SK-N-SH (cell line): Measurements from ENCODE around the gene EIF4G1. TPM values are rescaled to one million over a fixed set of nuclear protein-coding genes. Genes with fewer than 3 reads are reported as not detected.

ENCODE experiments used
- CTCF ChIA-PET: fragments of 300-600, 350-600 bp; formaldehyde crosslinking; extraction: SDS; loops from one replicate; lab custom pipeline; 2021; lab: Yijun Ruan, JAX
- POLR2A ChIA-PET: fragments of 350-600 bp; sonication (Branson Sonifier 250); formaldehyde crosslinking; extraction: SDS; loops from one replicate; lab custom pipeline; 2020; ENCODE audit warnings: antibody characterized with exemption, inconsistent platforms; lab: Yijun Ruan, JAX
- DNase-seq: peaks from one replicate; pipeline ENCODE4 v3.0.0; 2012
- H2AFZ ChIP-seq: fragments of 200-600 bp; sonication (generic); 2 replicates; pipeline ENCODE4 v1.8.1; 2016; ENCODE audit warnings: antibody characterized with exemption, mild to moderate bottlenecking, low read depth
- H3F3A ChIP-seq: fragments of 200-600 bp; sonication (generic); replicated peaks from 2 replicates; pipeline ENCODE3; 2016; ENCODE audit warnings: antibody characterized with exemption, mild to moderate bottlenecking; ENCODE audit not compliant: insufficient read depth
- H3K27ac ChIP-seq, 2 experiments: fragments of 200-500 bp in 1 of 2; fragments of 200-600 bp in 1 of 2; sonication (Bioruptor generic) in 1 of 2; sonication (generic), shearing (Covaris generic) in 1 of 2; 2 replicates each; pipeline versions ENCODE4 v1.5.1 to v1.6.1; 2014 to 2016; ENCODE audit warnings: low read depth in 2 of 2, inconsistent platforms in 1 of 2, low read length in 1 of 2, mild to moderate bottlenecking in 1 of 2, mixed read lengths in 1 of 2
- H3K27me3 ChIP-seq: fragments of 200-600 bp; sonication (generic), shearing (Covaris generic); 2 replicates; pipeline ENCODE4 v1.6.1; 2016; ENCODE audit warnings: mixed run types; ENCODE audit not compliant: insufficient read depth
- H3K36me3 ChIP-seq, 2 experiments: fragments of 200-500 bp in 1 of 2; fragments of 200-600 bp in 1 of 2; sonication (Bioruptor generic) in 1 of 2; sonication (generic) in 1 of 2; replicated peaks in 1 of 2; 2 replicates each; pipeline versions ENCODE3 to v1.5.1; 2014 to 2016; ENCODE audit warnings: low read length in 1 of 2, mild to moderate bottlenecking in 1 of 2; ENCODE audit not compliant: insufficient read depth in 2 of 2, control insufficient read depth in 1 of 2
- H3K4me1 ChIP-seq, 2 experiments: fragments of 200-500 bp in 1 of 2; fragments of 200-600 bp in 1 of 2; sonication (Bioruptor generic) in 1 of 2; sonication (generic), shearing (Covaris generic) in 1 of 2; 2 replicates each; pipeline versions ENCODE4 v1.5.1 to v1.6.1; 2014 to 2016; ENCODE audit warnings: low read depth in 1 of 2, low read length in 1 of 2, mixed run types in 1 of 2; ENCODE audit not compliant: insufficient read depth in 2 of 2, control insufficient read depth in 1 of 2
- H3K4me2 ChIP-seq: fragments of 200-600 bp; sonication (generic), shearing (Covaris generic); 2 replicates; pipeline ENCODE4 v1.6.1; 2017; ENCODE audit warnings: mixed run types
- H3K4me3 ChIP-seq, 2 experiments: fragments of 200-500 bp in 1 of 2; fragments of 200-600 bp in 1 of 2; sonication (Bioruptor generic) in 1 of 2; sonication (generic), shearing (Covaris generic) in 1 of 2; 2 replicates each; pipeline versions ENCODE4 v1.5.1 to v1.8.1; 2014 to 2016; ENCODE audit warnings: low read depth in 2 of 2, inconsistent platforms in 1 of 2, low read length in 1 of 2, mild to moderate bottlenecking in 1 of 2, mixed read lengths in 1 of 2, moderate library complexity in 1 of 2
- H3K79me2 ChIP-seq: fragments of 200-600 bp; sonication (generic); 2 replicates; pipeline ENCODE4 v1.8.1; 2017; ENCODE audit warnings: mild to moderate bottlenecking; ENCODE audit not compliant: insufficient read depth
- H3K9ac ChIP-seq: fragments of 200-600 bp; sonication (generic); 2 replicates; pipeline ENCODE4 v1.6.1; 2017; ENCODE audit warnings: mixed run types
- H3K9me2 ChIP-seq: fragments of 200-600 bp; sonication (generic); 2 replicates; pipeline ENCODE4 v1.6.1; 2017; ENCODE audit warnings: mixed run types
- H3K9me3 ChIP-seq: fragments of 200-600 bp; sonication (generic); 2 replicates; pipeline ENCODE4 v1.6.1; 2017; ENCODE audit warnings: mixed run types, mild to moderate bottlenecking, moderate library complexity
- H4K20me1 ChIP-seq: fragments of 200-600 bp; sonication (generic); 2 replicates; pipeline ENCODE4 v1.6.1; 2017; ENCODE audit warnings: mild to moderate bottlenecking, mixed run types; ENCODE audit not compliant: insufficient read depth
- ELF1 ChIP-seq: IDR thresholded peaks from 2 replicates; pipeline ENCODE4 v1.4.0; 2012
- EZH2phosphoT487 ChIP-seq: fragments of 200-600 bp; sonication (generic); IDR thresholded peaks from 2 replicates; pipeline ENCODE4 v1.6.1; 2017; ENCODE audit warnings: low read depth, mixed run types, mild to moderate bottlenecking, antibody characterized with exemption, moderate library complexity, borderline replicate concordance
- FOXJ3 ChIP-seq: sonication (generic); formaldehyde crosslinking; IDR thresholded peaks from 2 replicates; pipeline ENCODE4 v1.5.1; 2020; ENCODE audit warnings: mild to moderate bottlenecking, missing genetic modification reagents
- IRF3 ChIP-seq: fragments of 150-350 bp; IDR thresholded peaks from 2 replicates; pipeline ENCODE4 v1.6.1; 2016; ENCODE audit warnings: mild to moderate bottlenecking, low read depth, low read length
- JUND ChIP-seq: IDR thresholded peaks from 2 replicates; pipeline ENCODE4 v1.4.0; 2012
- MAX ChIP-seq: IDR thresholded peaks from 2 replicates; pipeline ENCODE4 v1.4.0; 2012; ENCODE audit warnings: low read depth
- MEF2A ChIP-seq: IDR thresholded peaks from 2 replicates; pipeline ENCODE4 v1.4.0; 2012; ENCODE audit warnings: low read depth, borderline replicate concordance
- POLR2AphosphoS5 ChIP-seq: IDR thresholded peaks from 2 replicates; pipeline ENCODE4 v1.6.1; 2012; ENCODE audit warnings: low read depth, low read length
- RAD21 ChIP-seq: IDR thresholded peaks from 2 replicates; pipeline ENCODE4 v1.6.1; 2012; ENCODE audit warnings: mild to moderate bottlenecking, low read length
- REST ChIP-seq: IDR thresholded peaks from 2 replicates; pipeline ENCODE4 v1.6.1; 2012; ENCODE audit warnings: mild to moderate bottlenecking, low read depth, low read length, moderate library complexity
- USF1 ChIP-seq: IDR thresholded peaks from 2 replicates; pipeline ENCODE4 v1.4.0; 2012; ENCODE audit warnings: low read depth, borderline replicate concordance
- YY1 ChIP-seq: IDR thresholded peaks from 2 replicates; pipeline ENCODE4 v1.4.0; 2012; ENCODE audit warnings: low read depth, mild to moderate bottlenecking
- WGBS: methylation state at CpG from one replicate; pipeline ENCODE4 v1.1.6; 2017; ENCODE audit warnings: low lambda C conversion rate; 5-methylcytosine and 5-hydroxymethylcytosine counted together
- polyA plus RNA-seq, 3 experiments: library from polyadenylated mRNA; depleted of rRNA; stranded (reverse); fragments of >200 nt; gene quantifications; 2 replicates each; pipeline ENCODE4 v1.2.3, GENCODE V29; 2012

Gene EIF4G1
- polyA plus RNA-seq, 1 of the 3 experiments (the other 2 are of a cell fraction) = 262 TPM

GRCh38 chr3:184315871-184316661 is 1.7 kb downstream of the EIF4G1 start:
- Histone ChIP-seq H3F3A (peaks cover 40% of the 10 kb centered on the region), H3K36me3 (peaks cover 20 to 21% of the 10 kb centered on the region in 2 experiments), H3K9me2 (no peaks in the 10 kb centered on the region), H3K4me3 (peak overlapping the region; percentile 64 to 70), H3K4me1 (peaks cover 31 to 38% of the 10 kb centered on the region in 2 experiments; a peak in 3 of 4 replicates), H3K4me2 (peak overlapping the region; percentile 99), H3K27ac (peak overlapping the region; percentile 86 to 89), H2AFZ (no peak overlapping the region), H4K20me1 (peaks cover 52% of the 10 kb centered on the region), H3K27me3 (no peaks in the 10 kb centered on the region), H3K79me2 (peaks cover 63% of the 10 kb centered on the region), H3K9ac (peak overlapping the region; percentile 94), H3K9me3 (no peaks in the 10 kb centered on the region)
- WGBS = 11% methylated on average over 13 of the region's 16 CpGs
- TF ChIP-seq ELF1 (no peak), JUND (no peak), USF1 (no peak), FOXJ3 (CRISPR knock-in tag) (no peak), POLR2AphosphoS5 (no peak)
- ChIA-PET CTCF (interaction anchor here (1.0 kb wide), 1 partner anchor 66 kb away, joined by 3 read pairs; the partner anchor contains the start of gene EEF1AKMT4), POLR2A (interaction anchor here (2.2 to 2.3 kb wide), 2 partner anchors 11 to 21 kb away, joined by 5 to 8 read pairs; partner anchors contain the start of gene FAM131A)
- DNase-seq = peak; percentile 50

GRCh38 chr3:184316792-184317191 is 2.4 kb downstream of the EIF4G1 start:
- TF ChIP-seq REST = no peak
- TF ChIP-seq EZH2phosphoT487 = no peak
- no peak for TF ChIP-seq YY1
- TF ChIP-seq IRF3 = no peak
- no peak for TF ChIP-seq RAD21
- TF ChIP-seq USF1 = no peak
- TF ChIP-seq MAX = no peak
- TF ChIP-seq MEF2A = no peak
- TF ChIP-seq, all 33 proteins: peak for 0
- H3K36me3 ChIP-seq = peaks cover 27 to 29% of the 10 kb centered on the region in 2 experiments
- H3K27me3 ChIP-seq = no peaks in the 10 kb centered on the region
- H3K27ac ChIP-seq = peak overlapping the region in 1 of 2 experiments; percentile 86; a peak in 1 of 4 replicates
- POLR2A ChIA-PET = interaction anchor here (2.2 to 2.3 kb wide), 2 partner anchors 10 to 21 kb away, joined by 5 to 8 read pairs; partner anchors contain the start of gene FAM131A
- H2AFZ ChIP-seq = no peak overlapping the region
- CTCF ChIA-PET = no interaction called here
- H3F3A ChIP-seq = peaks cover 36% of the 10 kb centered on the region
- peaks cover 59% of the 10 kb centered on the region for H4K20me1 ChIP-seq
- H3K4me3 ChIP-seq = peak overlapping the region; percentile 64 to 70
- no peak for DNase-seq
- peak overlapping the region; percentile 99 for H3K4me2 ChIP-seq
- H3K9ac ChIP-seq = peak overlapping the region; percentile 94; the same call in 1 of the 2 replicates
- 82% methylated on average over 7 of the region's 7 CpGs for WGBS
- H3K9me2 ChIP-seq = no peaks in the 10 kb centered on the region
- H3K9me3 ChIP-seq = no peaks in the 10 kb centered on the region
- peaks cover 31 to 38% of the 10 kb centered on the region in 2 experiments; a peak in 3 of 4 replicates for H3K4me1 ChIP-seq
- peaks cover 70% of the 10 kb centered on the region for H3K79me2 ChIP-seq
